GM23338 (cell line): ENCODE results near the gene FOXK2. TPM values are rescaled to one million over a fixed set of nuclear protein-coding genes. Genes with fewer than 3 reads are reported as not detected.

Source experiments
- ATAC-seq: fragments of 200-7000 bp; cut with Tn5 transposase; 3 replicates; pipeline ENCODE4 v1.9.1; 2020
- DNase-seq: peaks from one replicate; pipeline ENCODE4 v3.0.0-alpha.2; 2015; ENCODE audit warnings: low spot score
- H2AFZ ChIP-seq: fragments of 200-600 bp; sonication (generic); 2 replicates; pipeline ENCODE4 v1.8.0; 2016; ENCODE audit warnings: antibody characterized with exemption, mild to moderate bottlenecking, moderate library complexity
- H3F3A ChIP-seq: fragments of 200-600 bp; sonication (generic); replicated peaks from 2 replicates; pipeline ENCODE4 v1.8.0; 2017; ENCODE audit warnings: antibody characterized with exemption, mixed run types, low read depth
- H3K27ac ChIP-seq: fragments of 200-600 bp; sonication (generic); 2 replicates; pipeline ENCODE4 v1.6.1; 2016; ENCODE audit warnings: low read depth
- H3K27me3 ChIP-seq: fragments of 200-600 bp; sonication (generic); 2 replicates; pipeline ENCODE4 v1.8.0; 2016; ENCODE audit warnings: mild to moderate bottlenecking, mixed run types, moderate library complexity; ENCODE audit not compliant: insufficient read depth
- H3K36me3 ChIP-seq: fragments of 200-600 bp; sonication (generic); 2 replicates; pipeline ENCODE4 v1.8.0; 2016; ENCODE audit warnings: mild to moderate bottlenecking; ENCODE audit not compliant: insufficient read depth
- H3K4me1 ChIP-seq: fragments of 200-600 bp; sonication (generic); 2 replicates; pipeline ENCODE4 v1.8.0; 2016; ENCODE audit warnings: mild to moderate bottlenecking, moderate library complexity; ENCODE audit not compliant: insufficient read depth
- H3K4me2 ChIP-seq: fragments of 200-600 bp; sonication (generic); 2 replicates; pipeline ENCODE4 v1.7.1; 2017; ENCODE audit warnings: mixed run types
- H3K4me3 ChIP-seq: fragments of 200-600 bp; sonication (generic); 2 replicates; pipeline ENCODE4 v1.6.1; 2016; ENCODE audit warnings: mixed run types
- H3K79me2 ChIP-seq: fragments of 200-600 bp; sonication (generic); replicated peaks from 2 replicates; pipeline ENCODE4 v1.8.0; 2017; ENCODE audit warnings: mild to moderate bottlenecking; ENCODE audit not compliant: insufficient read depth
- H3K9me2 ChIP-seq: fragments of 200-600 bp; sonication (generic); 2 replicates; pipeline ENCODE4 v1.8.0; 2017; ENCODE audit not compliant: insufficient read depth
- H4K20me1 ChIP-seq: fragments of 200-600 bp; sonication (generic); replicated peaks from 2 replicates; pipeline ENCODE4 v1.8.0; 2017; ENCODE audit warnings: mild to moderate bottlenecking; ENCODE audit not compliant: insufficient read depth
- H3K27ac Mint-ChIP-seq: 2 replicates; pipeline ENCODE4 v1.8.0; 2020; ENCODE audit warnings: inconsistent platforms, mild to moderate bottlenecking, moderate library complexity, mixed read lengths
- H3K27me3 Mint-ChIP-seq: 3 replicates; pipeline ENCODE4 v1.8.0; 2022; ENCODE audit warnings: low read depth, mild to moderate bottlenecking, moderate library complexity, mixed read lengths, inconsistent platforms; ENCODE audit not compliant: insufficient read depth, poor library complexity
- H3K36me3 Mint-ChIP-seq: 3 replicates; pipeline ENCODE4 v1.8.0; 2021; ENCODE audit warnings: low read depth, mild to moderate bottlenecking, inconsistent platforms, moderate library complexity, mixed read lengths
- H3K4me1 Mint-ChIP-seq: 3 replicates; pipeline ENCODE4 v1.8.0; 2020; ENCODE audit warnings: mild to moderate bottlenecking, inconsistent platforms, mixed read lengths
- H3K4me3 Mint-ChIP-seq: 3 replicates; pipeline ENCODE4 v1.8.0; 2021; ENCODE audit warnings: moderate library complexity, mild to moderate bottlenecking, inconsistent platforms, mixed read lengths
- H3K9me3 Mint-ChIP-seq: 3 replicates; pipeline ENCODE4 v1.8.0; 2020; ENCODE audit warnings: moderate library complexity, mild to moderate bottlenecking, inconsistent platforms, mixed read lengths
- CREB1 ChIP-seq: fragments of 250-450 bp; sonication (Bioruptor Pico); IDR thresholded peaks from 2 replicates; pipeline ENCODE4 v1.5.0; 2020; ENCODE audit warnings: low read depth, mild to moderate bottlenecking, moderate library complexity
- EZH2 ChIP-seq: fragments of 200-600 bp; sonication (generic); IDR thresholded peaks from one replicate; pipeline ENCODE4 v1.8.0; 2017; ENCODE audit warnings: antibody characterized with exemption, mild to moderate bottlenecking, low read depth; ENCODE audit not compliant: unreplicated experiment
- EZH2phosphoT487 ChIP-seq: fragments of 200-600 bp; sonication (generic); IDR thresholded peaks from one replicate; pipeline ENCODE4 v1.8.1; 2018; ENCODE audit warnings: antibody characterized with exemption; ENCODE audit not compliant: unreplicated experiment
- JUNB ChIP-seq: IDR thresholded peaks from one replicate; pipeline ENCODE4 v1.6.1; 2016; ENCODE audit warnings: antibody characterized with exemption; ENCODE audit not compliant: unreplicated experiment
- NANOG ChIP-seq: IDR thresholded peaks from 2 replicates; pipeline ENCODE4 v1.6.1; 2016; ENCODE audit warnings: antibody characterized with exemption, borderline replicate concordance
- POLR2AphosphoS5 ChIP-seq: IDR thresholded peaks from 2 replicates; pipeline ENCODE4 v1.6.1; 2016; ENCODE audit warnings: antibody characterized with exemption, low read depth
- STAT1 ChIP-seq: IDR thresholded peaks from one replicate; pipeline ENCODE4 v1.6.1; 2016; ENCODE audit warnings: antibody characterized with exemption; ENCODE audit not compliant: unreplicated experiment
- ZNF114 ChIP-seq: fragments of 250-450 bp; sonication (Bioruptor Pico); IDR thresholded peaks from 2 replicates; pipeline ENCODE4 v1.5.0; 2020; ENCODE audit warnings: mild to moderate bottlenecking, moderate library complexity
- ZNF331 ChIP-seq: fragments of 250-450 bp; sonication (Bioruptor Pico); IDR thresholded peaks from 2 replicates; pipeline ENCODE4 v1.5.0; 2020; ENCODE audit warnings: low read depth, mild to moderate bottlenecking, moderate library complexity
- polyA plus RNA-seq: library from polyadenylated mRNA; unstranded; fragments of >200 nt; fragmentation: Nextera tagmentation; extraction: Ambion mirVana; gene quantifications from 2 replicates; pipeline ENCODE4 v1.2.1, GENCODE V29; 2016
- total RNA-seq: library from RNA; depleted of rRNA; stranded (reverse); fragments of >200 nt; shearing (Covaris generic); gene quantifications from 2 replicates; pipeline ENCODE4 v1.2.3, GENCODE V29; 2014
- TF ChIP-seq, protein P1 (sequence below): IDR thresholded peaks from 2 replicates; pipeline ENCODE4 v1.6.1; 2016; ENCODE audit warnings: antibody characterized with exemption
- TF ChIP-seq, protein P2 (sequence below): IDR thresholded peaks from one replicate; pipeline ENCODE4 v1.6.1; 2018; ENCODE audit warnings: antibody characterized with exemption; ENCODE audit not compliant: unreplicated experiment
- TF ChIP-seq, protein P3 (sequence below): fragments of 250-450 bp; sonication (Bioruptor Pico); IDR thresholded peaks from 2 replicates; pipeline ENCODE4 v1.5.0; 2020; ENCODE audit warnings: mild to moderate bottlenecking, moderate library complexity
- TF ChIP-seq, protein P4 (sequence below), 2 experiments: fragments of 200-600 bp in 1 of 2; sonication (generic) in 1 of 2; conservative IDR thresholded peaks; 2 replicates each; pipeline versions ENCODE4 v1.5.1 to v1.6.1; 2016 to 2017; ENCODE audit warnings: antibody characterized with exemption in 2 of 2, low read depth in 2 of 2, mild to moderate bottlenecking in 2 of 2, moderate library complexity in 1 of 2

The FOXK2 gene
- total and polyA plus RNA-seq, 2 experiments from 2014 or later, result 12.3 to 66.0 TPM

DNA sequence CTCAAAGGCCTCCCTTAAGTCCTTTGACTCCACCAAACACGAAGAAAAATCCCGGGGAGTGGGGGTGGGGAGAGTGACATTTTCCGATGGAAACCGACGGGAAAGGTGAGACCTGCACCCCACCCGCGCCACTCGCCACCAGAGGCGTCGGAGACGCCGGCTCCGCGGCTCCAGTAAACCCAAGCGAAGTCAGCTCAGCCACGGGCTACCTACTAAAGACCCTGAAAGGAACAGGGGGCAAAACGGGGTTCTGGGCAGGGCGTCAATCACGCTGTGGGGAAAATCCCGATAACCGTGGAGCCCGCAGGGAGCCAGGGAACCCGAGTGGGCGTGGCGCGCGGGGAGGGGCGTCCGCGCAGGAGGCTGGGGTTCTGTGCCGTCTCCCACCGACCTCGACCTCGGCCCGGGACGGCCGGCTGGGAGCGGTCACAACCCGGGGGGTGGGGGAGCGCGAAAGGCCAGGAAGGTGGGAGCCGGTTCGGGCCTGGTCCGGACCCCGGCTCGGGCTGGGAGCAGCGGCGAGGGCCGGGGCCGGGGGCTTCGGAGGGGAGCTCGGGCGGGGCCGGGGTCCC is 128.1 kb downstream of the FOXK2 start:
- H3K79me2 ChIP-seq, result peaks cover 51% of the 10 kb centered on the region
- peaks cover 11% of the 10 kb centered on the region; the same call in 1 of the 2 replicates for H3F3A ChIP-seq
- H2AFZ ChIP-seq, result no peak overlapping the region
- Mint-ChIP-seq H3K4me3 (peak overlapping the region; percentile 86), H3K4me1 (peaks cover 8% of the 10 kb centered on the region; the same call in 2 of the 3 replicates), H3K27me3 (peaks cover 19% of the 10 kb centered on the region), H3K9me3 (no peaks in the 10 kb centered on the region), H3K27ac (peak overlapping the region; percentile 59; the same call in 1 of the 2 replicates), H3K36me3 (peaks cover 17% of the 10 kb centered on the region; the same call in 2 of the 3 replicates)
- H4K20me1 ChIP-seq, result peaks cover 41% of the 10 kb centered on the region
- H3K27ac ChIP-seq, result peak overlapping the region; percentile 84
- H3K4me3 ChIP-seq, result peak overlapping the region; percentile 92
- DNase-seq (peak; percentile 34), ATAC-seq (peak; percentile 60)
- TF ChIP-seq POLR2AphosphoS5 (no peak), NANOG (no peak), STAT1 (no peak), CREB1 (no peak), ZNF331 (CRISPR knock-in tag) (no peak), ZNF114 (CRISPR knock-in tag) (no peak), EZH2 (no peak), JUNB (no peak), EZH2phosphoT487 (no peak)
- TF ChIP-seq, protein P1, sequence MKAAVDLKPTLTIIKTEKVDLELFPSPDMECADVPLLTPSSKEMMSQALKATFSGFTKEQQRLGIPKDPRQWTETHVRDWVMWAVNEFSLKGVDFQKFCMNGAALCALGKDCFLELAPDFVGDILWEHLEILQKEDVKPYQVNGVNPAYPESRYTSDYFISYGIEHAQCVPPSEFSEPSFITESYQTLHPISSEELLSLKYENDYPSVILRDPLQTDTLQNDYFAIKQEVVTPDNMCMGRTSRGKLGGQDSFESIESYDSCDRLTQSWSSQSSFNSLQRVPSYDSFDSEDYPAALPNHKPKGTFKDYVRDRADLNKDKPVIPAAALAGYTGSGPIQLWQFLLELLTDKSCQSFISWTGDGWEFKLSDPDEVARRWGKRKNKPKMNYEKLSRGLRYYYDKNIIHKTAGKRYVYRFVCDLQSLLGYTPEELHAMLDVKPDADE, result no peak
- TF ChIP-seq, protein P2, sequence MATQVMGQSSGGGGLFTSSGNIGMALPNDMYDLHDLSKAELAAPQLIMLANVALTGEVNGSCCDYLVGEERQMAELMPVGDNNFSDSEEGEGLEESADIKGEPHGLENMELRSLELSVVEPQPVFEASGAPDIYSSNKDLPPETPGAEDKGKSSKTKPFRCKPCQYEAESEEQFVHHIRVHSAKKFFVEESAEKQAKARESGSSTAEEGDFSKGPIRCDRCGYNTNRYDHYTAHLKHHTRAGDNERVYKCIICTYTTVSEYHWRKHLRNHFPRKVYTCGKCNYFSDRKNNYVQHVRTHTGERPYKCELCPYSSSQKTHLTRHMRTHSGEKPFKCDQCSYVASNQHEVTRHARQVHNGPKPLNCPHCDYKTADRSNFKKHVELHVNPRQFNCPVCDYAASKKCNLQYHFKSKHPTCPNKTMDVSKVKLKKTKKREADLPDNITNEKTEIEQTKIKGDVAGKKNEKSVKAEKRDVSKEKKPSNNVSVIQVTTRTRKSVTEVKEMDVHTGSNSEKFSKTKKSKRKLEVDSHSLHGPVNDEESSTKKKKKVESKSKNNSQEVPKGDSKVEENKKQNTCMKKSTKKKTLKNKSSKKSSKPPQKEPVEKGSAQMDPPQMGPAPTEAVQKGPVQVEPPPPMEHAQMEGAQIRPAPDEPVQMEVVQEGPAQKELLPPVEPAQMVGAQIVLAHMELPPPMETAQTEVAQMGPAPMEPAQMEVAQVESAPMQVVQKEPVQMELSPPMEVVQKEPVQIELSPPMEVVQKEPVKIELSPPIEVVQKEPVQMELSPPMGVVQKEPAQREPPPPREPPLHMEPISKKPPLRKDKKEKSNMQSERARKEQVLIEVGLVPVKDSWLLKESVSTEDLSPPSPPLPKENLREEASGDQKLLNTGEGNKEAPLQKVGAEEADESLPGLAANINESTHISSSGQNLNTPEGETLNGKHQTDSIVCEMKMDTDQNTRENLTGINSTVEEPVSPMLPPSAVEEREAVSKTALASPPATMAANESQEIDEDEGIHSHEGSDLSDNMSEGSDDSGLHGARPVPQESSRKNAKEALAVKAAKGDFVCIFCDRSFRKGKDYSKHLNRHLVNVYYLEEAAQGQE, result no peak
- TF ChIP-seq, protein P3, sequence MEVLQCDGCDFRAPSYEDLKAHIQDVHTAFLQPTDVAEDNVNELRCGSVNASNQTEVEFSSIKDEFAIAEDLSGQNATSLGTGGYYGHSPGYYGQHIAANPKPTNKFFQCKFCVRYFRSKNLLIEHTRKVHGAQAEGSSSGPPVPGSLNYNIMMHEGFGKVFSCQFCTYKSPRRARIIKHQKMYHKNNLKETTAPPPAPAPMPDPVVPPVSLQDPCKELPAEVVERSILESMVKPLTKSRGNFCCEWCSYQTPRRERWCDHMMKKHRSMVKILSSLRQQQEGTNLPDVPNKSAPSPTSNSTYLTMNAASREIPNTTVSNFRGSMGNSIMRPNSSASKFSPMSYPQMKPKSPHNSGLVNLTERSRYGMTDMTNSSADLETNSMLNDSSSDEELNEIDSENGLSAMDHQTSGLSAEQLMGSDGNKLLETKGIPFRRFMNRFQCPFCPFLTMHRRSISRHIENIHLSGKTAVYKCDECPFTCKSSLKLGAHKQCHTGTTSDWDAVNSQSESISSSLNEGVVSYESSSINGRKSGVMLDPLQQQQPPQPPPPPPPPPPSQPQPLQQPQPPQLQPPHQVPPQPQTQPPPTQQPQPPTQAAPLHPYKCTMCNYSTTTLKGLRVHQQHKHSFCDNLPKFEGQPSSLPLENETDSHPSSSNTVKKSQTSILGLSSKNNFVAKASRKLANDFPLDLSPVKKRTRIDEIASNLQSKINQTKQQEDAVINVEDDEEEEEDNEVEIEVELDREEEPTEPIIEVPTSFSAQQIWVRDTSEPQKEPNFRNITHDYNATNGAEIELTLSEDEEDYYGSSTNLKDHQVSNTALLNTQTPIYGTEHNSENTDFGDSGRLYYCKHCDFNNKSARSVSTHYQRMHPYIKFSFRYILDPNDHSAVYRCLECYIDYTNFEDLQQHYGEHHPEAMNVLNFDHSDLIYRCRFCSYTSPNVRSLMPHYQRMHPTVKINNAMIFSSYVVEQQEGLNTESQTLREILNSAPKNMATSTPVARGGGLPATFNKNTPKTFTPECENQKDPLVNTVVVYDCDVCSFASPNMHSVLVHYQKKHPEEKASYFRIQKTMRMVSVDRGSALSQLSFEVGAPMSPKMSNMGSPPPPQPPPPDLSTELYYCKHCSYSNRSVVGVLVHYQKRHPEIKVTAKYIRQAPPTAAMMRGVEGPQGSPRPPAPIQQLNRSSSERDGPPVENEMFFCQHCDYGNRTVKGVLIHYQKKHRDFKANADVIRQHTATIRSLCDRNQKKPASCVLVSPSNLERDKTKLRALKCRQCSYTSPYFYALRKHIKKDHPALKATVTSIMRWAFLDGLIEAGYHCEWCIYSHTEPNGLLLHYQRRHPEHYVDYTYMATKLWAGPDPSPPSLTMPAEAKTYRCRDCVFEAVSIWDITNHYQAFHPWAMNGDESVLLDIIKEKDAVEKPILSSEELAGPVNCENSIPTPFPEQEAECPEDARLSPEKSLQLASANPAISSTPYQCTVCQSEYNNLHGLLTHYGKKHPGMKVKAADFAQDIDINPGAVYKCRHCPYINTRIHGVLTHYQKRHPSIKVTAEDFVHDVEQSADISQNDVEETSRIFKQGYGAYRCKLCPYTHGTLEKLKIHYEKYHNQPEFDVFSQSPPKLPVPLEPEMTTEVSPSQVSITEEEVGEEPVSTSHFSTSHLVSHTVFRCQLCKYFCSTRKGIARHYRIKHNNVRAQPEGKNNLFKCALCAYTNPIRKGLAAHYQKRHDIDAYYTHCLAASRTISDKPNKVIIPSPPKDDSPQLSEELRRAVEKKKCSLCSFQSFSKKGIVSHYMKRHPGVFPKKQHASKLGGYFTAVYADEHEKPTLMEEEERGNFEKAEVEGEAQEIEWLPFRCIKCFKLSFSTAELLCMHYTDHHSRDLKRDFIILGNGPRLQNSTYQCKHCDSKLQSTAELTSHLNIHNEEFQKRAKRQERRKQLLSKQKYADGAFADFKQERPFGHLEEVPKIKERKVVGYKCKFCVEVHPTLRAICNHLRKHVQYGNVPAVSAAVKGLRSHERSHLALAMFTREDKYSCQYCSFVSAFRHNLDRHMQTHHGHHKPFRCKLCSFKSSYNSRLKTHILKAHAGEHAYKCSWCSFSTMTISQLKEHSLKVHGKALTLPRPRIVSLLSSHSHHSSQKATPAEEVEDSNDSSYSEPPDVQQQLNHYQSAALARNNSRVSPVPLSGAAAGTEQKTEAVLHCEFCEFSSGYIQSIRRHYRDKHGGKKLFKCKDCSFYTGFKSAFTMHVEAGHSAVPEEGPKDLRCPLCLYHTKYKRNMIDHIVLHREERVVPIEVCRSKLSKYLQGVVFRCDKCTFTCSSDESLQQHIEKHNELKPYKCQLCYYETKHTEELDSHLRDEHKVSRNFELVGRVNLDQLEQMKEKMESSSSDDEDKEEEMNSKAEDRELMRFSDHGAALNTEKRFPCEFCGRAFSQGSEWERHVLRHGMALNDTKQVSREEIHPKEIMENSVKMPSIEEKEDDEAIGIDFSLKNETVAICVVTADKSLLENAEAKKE, result no peak
- TF ChIP-seq, protein P4, sequence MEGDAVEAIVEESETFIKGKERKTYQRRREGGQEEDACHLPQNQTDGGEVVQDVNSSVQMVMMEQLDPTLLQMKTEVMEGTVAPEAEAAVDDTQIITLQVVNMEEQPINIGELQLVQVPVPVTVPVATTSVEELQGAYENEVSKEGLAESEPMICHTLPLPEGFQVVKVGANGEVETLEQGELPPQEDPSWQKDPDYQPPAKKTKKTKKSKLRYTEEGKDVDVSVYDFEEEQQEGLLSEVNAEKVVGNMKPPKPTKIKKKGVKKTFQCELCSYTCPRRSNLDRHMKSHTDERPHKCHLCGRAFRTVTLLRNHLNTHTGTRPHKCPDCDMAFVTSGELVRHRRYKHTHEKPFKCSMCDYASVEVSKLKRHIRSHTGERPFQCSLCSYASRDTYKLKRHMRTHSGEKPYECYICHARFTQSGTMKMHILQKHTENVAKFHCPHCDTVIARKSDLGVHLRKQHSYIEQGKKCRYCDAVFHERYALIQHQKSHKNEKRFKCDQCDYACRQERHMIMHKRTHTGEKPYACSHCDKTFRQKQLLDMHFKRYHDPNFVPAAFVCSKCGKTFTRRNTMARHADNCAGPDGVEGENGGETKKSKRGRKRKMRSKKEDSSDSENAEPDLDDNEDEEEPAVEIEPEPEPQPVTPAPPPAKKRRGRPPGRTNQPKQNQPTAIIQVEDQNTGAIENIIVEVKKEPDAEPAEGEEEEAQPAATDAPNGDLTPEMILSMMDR (conservative IDR thresholded peaks at IDR 0.05; ENCODE audit: low read depth in 2 of 2), result no peak
- no peaks in the 10 kb centered on the region for H3K9me2 ChIP-seq
- H3K27me3 ChIP-seq, result no peaks in the 10 kb centered on the region
- peak overlapping the region; percentile 96 for H3K4me2 ChIP-seq
- peaks cover 10% of the 10 kb centered on the region; the same call in 1 of the 2 replicates for H3K4me1 ChIP-seq
- 0 out of 2 replicates have a peak, but pooled peaks cover 7% of the 10 kb centered on the region for H3K36me3 ChIP-seq
